Measurements from ENCODE around the gene VSTM2L.

The VSTM2L gene

GRCh38 chr20:37901654-37902503, 1.0 kb upstream of the VSTM2L start:
- FAIRE-seq: no peak

DNA sequence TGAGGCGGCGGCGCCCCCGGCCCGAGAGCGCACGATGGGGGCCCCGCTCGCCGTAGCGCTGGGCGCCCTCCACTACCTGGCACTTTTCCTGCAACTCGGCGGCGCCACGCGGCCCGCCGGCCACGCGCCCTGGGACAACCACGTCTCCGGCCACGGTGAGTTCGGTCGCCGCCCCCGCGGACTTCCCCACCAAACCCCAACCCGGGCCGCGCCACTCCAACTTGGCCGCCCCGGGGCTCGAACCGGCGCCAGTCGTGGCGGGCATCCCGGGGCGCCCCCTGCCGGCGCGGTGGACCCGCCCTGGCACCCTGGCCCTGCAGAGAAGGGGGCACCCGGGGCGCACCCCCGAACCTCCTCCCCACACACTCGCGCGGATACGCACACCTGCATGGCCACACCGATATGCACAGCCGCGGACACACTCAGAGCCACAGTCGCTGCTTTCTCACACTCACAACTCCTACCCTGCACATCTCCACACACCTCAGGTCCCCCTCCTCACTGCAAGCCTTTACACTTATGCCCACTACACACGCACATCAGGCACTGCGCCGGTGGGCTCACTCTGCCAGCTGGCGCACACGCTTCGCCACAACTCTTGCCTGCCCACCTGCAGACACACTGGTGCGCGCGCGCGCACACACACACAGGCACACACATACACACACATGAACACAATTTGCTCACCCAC, 535 bp downstream of the VSTM2L start:
- no peak for FAIRE-seq

DNA sequence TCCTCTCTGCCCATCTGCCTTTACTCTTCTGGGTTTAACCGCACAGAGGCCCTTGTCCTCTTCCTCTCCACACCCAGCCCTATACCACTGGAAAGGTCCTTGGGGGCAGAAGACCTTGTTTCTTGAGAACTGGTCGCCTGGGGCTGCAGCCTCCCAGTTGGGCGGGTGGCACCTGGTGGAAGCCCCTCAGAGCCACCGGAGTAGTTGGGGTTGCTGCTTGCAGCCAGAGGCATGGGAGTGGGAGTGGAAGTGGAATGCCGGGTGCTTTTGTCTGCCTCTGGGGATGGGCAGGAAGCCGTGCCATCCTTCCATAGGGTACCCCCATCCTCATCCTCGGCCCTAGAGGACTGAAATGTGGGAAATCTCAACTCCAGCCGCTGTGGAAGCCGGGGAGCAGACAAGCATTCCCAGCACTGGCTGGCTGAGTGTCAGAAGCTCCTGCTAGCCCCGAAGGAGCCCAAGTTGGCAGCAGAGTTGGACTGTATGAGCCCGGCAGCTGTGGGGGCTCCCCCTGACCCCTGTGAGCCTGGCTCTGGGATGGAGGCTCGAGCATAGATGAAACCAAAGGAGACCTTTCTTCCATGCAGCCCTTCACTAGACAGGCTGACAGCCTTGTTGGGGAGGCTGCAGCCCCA, 1.2 kb downstream of the VSTM2L start:
- no peak for FAIRE-seq

DNA sequence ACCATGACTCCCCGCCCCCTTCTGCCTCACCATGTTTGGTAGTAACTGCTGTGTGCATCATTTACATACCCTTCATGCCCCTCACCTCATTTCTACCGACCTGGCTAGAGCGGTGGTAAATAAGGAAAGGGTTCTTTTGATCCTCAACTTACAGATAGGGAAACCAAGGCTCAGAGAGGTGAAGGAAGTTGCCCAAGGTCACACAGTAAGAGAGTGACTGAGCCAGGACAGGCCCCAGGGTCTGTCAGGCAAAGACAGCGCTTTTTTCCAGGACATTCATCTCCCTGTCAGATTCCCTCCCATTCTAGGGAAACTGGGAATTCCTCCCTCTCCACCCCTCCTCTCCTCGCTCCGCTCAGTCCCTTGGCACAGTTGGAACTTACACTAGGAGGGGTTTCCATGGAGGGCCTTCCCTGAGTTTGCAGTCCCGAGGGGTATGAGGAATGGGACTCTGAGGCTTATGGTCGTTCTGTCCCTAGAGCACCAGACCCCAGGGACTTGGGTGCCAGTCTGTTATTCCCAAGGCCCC, 2.0 kb downstream of the VSTM2L start:
- FAIRE-seq: no peak

GRCh38 chr20:37905671-37906613, 3.0 kb downstream of the VSTM2L start:
- FAIRE-seq: no peak

DNA sequence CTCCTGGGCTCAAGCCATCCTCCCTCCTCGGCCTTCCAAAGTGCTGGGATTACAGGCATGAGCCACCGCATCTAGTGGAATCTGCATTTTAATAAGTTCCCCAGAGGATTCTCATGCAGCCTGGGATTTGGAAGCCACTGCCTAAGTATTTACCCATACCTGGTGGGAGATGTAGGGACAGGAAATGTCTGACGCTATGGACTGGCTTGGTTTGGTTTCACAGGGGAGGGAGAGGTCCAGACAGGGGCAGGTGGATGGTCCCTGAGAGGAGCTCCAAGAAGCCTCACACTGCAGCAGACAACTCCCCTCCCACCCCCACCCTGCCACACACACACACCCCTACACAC, 4.4 kb downstream of the VSTM2L start:
- FAIRE-seq: no peak

- no peak for FAIRE-seq
Measured at GRCh38 chr20:37907677-37908401, 4.9 kb downstream of the VSTM2L start.

GRCh38 chr20:37911261-37911660, 8.3 kb downstream of the VSTM2L start:
- no peak for FAIRE-seq

GRCh38 chr20:37911838-37912281, 8.9 kb downstream of the VSTM2L start:
- FAIRE-seq: no peak

DNA sequence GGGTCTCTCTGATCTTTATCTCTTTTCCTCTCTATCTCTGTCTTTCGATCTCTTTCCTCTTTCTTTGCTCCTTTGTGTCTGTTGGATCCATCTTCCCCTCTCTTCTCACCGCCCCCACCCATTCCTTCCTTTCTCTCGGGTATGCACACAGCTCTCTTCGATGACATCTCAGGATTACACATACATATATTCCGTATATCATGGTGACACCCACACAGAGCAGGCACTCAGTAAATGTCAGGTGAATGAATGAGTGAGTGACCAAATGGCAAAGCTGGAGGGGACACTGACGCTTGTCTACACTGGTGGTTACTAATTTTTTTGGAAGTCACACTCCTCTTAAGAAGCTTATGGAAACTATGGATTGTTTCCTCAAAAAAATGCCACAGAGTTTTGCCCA, 9.9 kb downstream of the VSTM2L start:
- FAIRE-seq: no peak

- FAIRE-seq: no peak
Measured at GRCh38 chr20:37913567-37914366, 10.8 kb downstream of the VSTM2L start.

DNA sequence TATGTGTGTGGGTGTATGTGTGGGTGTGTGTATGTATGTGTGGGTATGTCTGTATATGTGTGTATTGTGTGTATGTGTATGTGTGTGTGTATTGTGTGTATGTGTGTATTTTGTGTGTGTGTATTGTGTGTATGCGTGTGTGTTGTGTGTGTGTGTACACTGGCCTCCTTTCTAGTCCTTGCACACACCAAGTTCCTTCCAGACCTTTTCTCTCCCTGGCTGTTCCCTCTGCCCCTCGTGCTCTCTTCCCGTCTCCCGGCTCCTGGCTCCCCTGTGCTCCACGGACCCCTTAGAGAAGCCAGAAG, 11.4 kb downstream of the VSTM2L start:
- FAIRE-seq: no peak

DNA sequence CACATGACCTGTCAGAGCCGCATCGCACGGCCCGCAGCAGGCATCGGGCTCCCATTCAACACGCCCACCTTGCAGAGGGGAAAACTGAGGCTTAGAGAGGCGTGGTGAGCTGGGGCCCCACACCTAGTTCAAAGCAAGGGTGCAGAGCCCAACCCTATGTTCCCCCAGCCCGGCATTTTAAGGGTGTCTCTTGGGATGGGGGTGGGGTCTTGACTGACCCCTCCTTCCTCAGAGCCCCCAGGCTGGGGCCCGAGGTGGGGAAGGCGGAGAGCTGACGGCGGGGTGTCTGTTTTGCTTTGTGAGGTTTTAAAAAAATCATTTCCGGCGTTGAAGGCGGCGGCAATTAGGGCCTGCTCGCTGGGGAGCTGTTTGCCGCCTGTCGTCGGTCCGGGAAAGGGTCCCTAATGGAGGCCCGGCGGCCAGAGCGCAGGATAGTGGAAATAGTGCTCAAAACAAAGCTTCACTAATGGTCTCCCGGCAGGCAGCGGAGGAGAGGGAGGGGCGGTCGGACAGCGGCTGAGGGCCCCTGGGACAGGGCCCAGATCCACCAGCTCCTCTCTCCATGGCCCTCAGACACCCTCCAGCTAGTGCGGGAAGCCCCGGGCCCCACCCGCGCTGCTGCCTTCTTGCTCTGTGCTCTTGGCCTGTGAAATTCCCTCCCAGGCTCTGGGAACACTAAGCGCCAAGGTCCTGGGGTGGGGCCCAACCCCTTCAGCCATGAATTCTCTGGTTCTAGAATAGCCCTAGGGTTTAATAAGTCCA, 11.9 kb downstream of the VSTM2L start:
- no peak for FAIRE-seq

- FAIRE-seq: no peak
Measured at GRCh38 chr20:37915434-37915787, 12.5 kb downstream of the VSTM2L start.

DNA sequence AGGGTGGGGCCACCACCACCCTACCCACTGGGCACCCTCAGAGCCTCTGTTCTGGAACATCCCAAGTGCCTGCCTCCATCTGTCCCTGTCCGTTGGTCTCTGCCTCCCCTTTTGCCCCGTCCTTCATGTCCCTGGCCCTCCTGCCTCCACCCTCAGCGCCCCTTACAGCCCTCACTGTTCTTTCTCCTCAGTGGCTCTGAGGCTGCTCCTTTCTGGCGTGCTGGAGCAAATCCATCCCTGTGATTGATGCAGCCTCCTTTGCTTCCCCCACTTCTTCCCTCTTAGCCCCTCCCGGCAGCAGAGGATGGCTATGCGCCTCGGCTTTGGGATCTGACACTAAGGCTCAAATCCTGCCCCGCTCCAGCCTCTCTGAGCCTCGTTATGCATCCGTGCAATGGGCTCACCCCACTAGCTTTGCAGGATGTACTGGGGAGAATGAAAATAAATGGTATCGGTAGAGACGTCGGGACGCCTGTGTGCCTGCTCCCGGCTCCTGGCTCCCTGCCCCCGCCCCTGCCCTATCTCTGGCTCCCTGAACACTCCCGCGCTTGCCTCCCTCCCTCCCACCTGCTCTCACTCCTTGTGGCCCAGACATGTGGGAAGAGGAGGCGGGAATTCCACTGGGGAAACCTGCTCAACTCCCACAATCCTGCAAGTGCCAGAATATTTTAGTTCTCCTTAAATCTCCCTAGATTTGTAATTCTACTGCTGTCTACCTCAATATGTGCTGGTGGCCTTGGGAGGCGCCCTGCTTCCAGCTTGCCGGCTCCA, 13.1 kb downstream of the VSTM2L start:
- no peak for FAIRE-seq

DNA sequence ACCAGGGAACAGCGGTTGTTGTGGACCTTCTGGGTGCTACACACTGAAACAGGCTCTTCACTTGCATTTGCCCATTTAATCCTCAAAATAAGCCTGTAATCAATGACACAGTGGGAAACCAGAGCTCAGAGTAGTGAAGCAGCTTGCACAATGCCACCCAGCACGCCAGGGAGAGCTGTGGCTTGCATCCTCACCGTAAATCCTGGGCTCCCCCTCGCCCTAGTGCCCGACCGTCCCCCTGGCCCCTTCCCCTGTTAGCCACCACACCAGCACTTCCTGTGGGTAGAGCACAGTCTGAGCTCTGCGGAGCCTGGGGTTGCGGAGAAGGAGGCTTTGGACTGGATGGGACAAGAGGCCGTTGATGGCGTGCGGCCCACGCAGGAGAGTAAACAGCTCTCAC, 14.5 kb downstream of the VSTM2L start:
- FAIRE-seq: no peak

DNA sequence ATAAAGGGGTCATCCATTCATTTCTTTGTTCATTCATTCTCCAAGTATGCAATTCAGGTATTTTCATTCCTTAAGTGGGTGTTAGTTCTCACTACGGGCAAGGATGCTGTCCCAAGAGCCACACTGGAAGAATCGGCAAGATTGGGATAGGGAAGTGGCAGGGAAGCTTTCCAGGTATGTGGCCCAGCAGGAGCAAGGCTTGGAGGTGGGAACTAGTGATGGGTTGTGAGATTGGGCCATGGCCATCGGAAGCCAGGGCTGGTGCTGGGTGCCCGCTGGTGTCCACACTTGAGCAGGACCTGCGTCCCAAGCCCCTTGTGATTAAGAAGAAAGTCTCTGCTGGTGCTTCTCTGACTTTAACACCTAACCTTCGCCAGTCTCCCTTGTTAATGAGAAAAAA, 15.1 kb downstream of the VSTM2L start:
- no peak for FAIRE-seq

DNA sequence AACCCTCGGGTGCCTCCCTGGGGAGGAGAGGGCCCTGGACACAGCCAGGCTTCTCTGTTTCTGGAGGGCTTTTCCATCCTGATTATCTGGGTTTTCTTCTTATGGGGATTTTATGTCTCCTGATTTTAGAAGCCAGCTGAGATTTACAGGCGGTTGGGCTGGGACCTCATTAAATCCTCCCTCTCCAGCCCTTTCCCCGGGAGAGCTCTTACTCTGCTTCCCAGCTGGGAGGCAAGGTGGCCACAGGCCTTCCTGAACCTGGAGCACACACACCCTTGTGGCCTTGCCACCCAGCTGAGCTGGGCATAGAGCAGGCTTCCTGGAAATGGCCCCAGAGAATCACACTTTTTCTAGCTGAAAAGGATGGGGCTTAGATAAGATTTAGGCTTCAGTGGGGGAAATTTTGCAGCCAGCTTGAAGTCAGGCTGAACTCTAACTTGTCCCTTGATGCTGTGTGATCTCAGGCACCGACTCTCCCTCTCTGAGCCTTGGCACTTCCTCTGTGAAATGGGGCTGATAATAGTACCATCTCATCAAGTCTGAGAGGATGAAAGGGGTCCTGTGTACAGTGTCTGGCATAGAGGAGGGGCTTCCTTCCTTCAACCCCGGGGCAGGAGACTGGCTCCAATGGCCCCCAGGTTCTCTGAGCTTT, 16.6 kb downstream of the VSTM2L start:
- no peak for FAIRE-seq

- no peak for FAIRE-seq
Measured at GRCh38 chr20:37920270-37920669, 17.3 kb downstream of the VSTM2L start.

Measured in TTC549 (cell line).